Measurements from ENCODE around the gene ULK4. TPM values are rescaled to one million over a fixed set of nuclear protein-coding genes. Genes with fewer than 3 reads are reported as not detected.

The ULK4 gene
- total and polyA plus RNA-seq, 9 of the 15 experiments (the other 6 are each of a cell fraction or from before 2014, with no cell fraction given), result 3.0 to 5.9 (median 3.5) TPM

DNA sequence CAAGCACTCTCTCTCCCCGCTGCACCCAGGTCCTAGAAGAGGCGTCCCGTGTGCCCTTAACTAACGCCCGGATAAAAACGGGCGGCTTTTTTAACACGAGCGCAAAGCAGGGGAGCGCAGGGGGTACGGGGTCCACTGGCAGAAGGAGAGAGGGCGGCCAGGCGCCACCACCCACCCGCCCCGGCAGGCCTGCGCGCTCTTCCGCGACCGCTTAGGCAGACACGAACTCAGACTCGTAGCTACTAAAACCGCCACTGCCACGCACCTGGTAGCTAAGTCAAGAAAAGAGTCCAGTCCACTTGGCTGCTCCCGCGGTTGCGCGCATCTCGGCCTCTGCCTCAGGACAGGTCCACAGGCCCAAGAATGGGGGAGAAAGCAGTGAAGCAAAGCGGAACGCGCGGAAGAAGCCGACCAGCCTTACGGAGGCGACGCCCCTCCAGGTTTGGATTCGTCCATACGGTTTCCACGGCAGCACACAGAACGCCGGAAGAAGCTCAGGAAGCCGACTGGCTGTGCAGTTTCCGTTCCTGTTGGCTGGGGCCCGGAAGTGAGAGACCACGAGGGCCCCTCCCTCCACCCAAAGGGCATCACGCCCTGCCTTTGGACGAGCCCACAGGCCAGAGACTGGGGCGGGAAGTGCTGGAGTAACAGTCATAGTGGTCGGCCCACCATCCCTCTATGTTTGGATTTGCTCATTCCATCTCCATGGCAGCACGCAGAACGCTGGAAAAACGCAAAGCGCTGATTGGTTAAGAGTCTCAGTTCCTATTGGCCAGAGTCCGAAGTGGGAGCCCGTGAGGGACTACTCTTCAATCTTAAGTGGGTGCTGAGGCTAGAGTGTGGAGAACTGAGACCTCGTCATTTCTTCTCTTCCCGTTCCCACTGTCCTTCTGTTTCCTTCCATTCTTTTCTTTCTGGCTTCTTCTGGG is at the start of gene ULK4 (continued):
- TF ChIP-seq, protein P1, sequence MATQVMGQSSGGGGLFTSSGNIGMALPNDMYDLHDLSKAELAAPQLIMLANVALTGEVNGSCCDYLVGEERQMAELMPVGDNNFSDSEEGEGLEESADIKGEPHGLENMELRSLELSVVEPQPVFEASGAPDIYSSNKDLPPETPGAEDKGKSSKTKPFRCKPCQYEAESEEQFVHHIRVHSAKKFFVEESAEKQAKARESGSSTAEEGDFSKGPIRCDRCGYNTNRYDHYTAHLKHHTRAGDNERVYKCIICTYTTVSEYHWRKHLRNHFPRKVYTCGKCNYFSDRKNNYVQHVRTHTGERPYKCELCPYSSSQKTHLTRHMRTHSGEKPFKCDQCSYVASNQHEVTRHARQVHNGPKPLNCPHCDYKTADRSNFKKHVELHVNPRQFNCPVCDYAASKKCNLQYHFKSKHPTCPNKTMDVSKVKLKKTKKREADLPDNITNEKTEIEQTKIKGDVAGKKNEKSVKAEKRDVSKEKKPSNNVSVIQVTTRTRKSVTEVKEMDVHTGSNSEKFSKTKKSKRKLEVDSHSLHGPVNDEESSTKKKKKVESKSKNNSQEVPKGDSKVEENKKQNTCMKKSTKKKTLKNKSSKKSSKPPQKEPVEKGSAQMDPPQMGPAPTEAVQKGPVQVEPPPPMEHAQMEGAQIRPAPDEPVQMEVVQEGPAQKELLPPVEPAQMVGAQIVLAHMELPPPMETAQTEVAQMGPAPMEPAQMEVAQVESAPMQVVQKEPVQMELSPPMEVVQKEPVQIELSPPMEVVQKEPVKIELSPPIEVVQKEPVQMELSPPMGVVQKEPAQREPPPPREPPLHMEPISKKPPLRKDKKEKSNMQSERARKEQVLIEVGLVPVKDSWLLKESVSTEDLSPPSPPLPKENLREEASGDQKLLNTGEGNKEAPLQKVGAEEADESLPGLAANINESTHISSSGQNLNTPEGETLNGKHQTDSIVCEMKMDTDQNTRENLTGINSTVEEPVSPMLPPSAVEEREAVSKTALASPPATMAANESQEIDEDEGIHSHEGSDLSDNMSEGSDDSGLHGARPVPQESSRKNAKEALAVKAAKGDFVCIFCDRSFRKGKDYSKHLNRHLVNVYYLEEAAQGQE (IDR thresholded peaks at IDR 0.05; ENCODE audit: borderline replicate concordance), result no peak
- TF ChIP-seq, protein P1 (CRISPR knock-in tag; IDR thresholded peaks at IDR 0.05; ENCODE audit: low read depth), result no peak
- TF ChIP-seq ZNF561 (CRISPR knock-in tag; conservative IDR thresholded peaks at IDR 0.05) (no peak), NR2F6 (CRISPR knock-in tag; IDR thresholded peaks at IDR 0.05) (no peak)

Measured in K562 (cell line).